ENCODE results near the gene SPSB2.
"Not testable (repeated sequence)": the region's sequence is repeated elsewhere in the genome, so short reads cannot be mapped to it uniquely, and the experiment has no call there.

SPSB2 gene

DNA sequence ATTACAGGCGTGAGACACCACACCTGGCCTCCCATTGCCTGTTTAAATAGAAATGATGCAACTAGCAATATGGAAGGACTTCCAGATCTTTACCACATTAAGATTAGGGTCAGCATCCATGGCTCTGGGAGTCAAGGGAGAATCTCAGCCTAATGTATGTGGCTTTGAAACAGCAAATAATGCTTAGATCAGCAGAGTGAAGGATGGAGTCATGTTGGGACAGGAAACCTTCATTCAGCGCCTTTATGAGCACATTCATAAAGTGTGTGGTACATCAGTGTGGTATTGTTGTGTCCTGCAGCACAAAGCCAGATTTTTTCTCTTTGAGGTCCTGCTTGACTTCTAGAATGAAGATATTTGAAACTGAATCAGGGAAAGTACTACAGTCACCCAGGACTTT is 15.3 kb upstream of the SPSB2 start:
- Histone ChIP-seq H3K4me2 (no peak overlapping the region), H3K9ac (no peak overlapping the region), H3K4me1 (peaks cover 20% of the 10 kb centered on the region), H3K36me3 (peaks cover 27% of the 10 kb centered on the region), H3K27me3 (no peaks in the 10 kb centered on the region), H3K9me3 (no peaks in the 10 kb centered on the region), H3K4me3 (no peak overlapping the region), H3K27ac (no peak overlapping the region), H4K20me1 (no peaks in the 10 kb centered on the region)
- no peak for TF ChIP-seq Cebpa-rat (IDR thresholded peaks at IDR 0.05)

DNA sequence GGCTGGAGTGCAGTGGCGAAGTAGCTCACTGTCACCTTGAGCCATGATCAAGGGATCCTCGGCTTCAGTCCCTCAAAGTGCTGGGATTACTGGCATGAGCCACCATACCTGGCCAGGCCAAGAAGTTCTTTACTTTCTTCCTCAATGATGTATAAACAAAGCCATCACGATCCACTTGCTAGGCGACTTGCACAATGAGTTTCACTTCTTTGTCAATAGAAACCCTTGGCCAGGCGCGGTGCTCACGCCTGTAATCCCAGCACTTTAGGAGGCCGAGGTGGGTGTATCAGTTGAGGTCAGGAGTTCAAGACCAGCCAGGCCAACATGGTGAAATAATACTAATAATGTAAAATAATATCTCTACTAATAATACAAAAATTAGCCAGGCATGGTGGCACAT is 14.4 kb upstream of the SPSB2 start:
- Histone ChIP-seq H3K9me3 (no peaks in the 10 kb centered on the region), H3K4me1 (peaks cover 20% of the 10 kb centered on the region), H4K20me1 (no peaks in the 10 kb centered on the region), H3K27me3 (no peaks in the 10 kb centered on the region), H3K4me3 (no peak overlapping the region), H3K9ac (no peak overlapping the region), H3K27ac (no peak overlapping the region), H3K4me2 (no peak overlapping the region), H3K36me3 (peaks cover 27% of the 10 kb centered on the region)
- TF ChIP-seq Cebpa-rat (IDR thresholded peaks at IDR 0.05): no peak

DNA sequence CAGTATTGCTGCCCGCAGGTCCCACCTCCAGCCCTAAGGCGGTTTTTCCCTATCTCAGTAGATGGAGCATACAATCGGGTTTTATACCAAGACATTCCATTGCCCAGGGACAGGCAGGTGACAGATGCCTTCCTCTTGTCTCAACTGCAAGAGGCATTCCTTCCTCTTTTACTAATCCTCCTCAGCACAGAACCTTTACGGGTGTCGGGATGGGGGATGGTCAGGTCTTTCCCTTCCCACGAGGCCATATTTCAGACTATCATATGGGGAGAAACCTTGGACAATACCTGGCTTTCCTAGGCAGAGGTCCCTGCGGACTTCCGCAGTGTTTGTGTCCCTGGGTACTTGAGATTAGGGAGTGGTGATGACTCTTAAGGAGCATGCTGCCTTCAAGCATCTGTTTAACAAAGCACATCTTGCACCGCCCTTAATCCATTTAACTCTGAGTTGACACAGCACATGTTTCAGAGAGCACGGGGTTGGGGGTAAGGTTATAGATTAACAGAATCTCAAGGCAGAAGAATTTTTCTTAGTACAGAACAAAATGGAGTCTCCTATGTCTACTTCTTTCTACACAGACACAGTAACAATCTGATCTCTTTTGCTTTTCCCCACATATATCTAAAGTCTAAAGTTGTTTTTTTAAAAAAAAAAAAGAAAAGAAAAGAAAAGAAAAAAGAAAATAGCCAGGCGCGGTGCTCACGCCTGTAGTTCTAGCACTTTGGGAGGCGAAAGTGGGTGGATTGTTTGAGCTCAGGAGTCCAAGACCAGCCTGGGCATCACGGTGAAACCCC is 13.3 kb upstream of the SPSB2 start:
- H3K9ac ChIP-seq, H3K27ac ChIP-seq, H3K4me3 ChIP-seq, H3K27me3 ChIP-seq, H3K9me3 ChIP-seq, H4K20me1 ChIP-seq, H3K4me2 ChIP-seq: not testable (repeated sequence)
- Histone ChIP-seq H3K36me3 (peaks cover 27% of the 10 kb centered on the region), H3K4me1 (peaks cover 11% of the 10 kb centered on the region)

DNA sequence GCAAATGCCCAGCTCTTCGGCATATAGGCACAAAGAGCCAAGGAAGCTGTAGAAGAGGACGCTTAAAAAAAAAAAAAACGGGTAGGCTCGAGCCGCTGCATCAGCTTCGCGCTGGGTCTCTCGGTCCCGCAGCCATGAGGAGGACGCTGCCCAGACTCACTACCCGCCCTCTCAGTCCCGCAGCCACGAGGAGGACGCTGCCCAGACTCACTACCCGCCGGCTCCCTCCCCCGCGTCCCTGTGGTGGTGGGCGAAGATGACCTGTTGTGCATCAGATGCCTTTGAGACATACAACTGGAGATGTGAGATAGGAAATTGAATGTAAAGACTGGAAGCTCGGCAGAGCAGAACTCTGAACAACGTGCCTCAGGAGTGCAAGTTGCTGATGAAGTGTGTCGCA is 11.4 kb upstream of the SPSB2 start:
- H3K4me3 ChIP-seq: no peak overlapping the region
- no peaks in the 10 kb centered on the region for H3K9me3 ChIP-seq
- H4K20me1 ChIP-seq: no peaks in the 10 kb centered on the region
- H3K27ac ChIP-seq: no peak overlapping the region
- H3K36me3 ChIP-seq: peaks cover 29% of the 10 kb centered on the region
- H3K4me2 ChIP-seq: no peak overlapping the region
- H3K27me3 ChIP-seq: no peaks in the 10 kb centered on the region
- no peak overlapping the region for H3K9ac ChIP-seq
- H3K4me1 ChIP-seq: no peaks in the 10 kb centered on the region
- no peak for TF ChIP-seq Cebpa-rat (IDR thresholded peaks at IDR 0.05)

DNA sequence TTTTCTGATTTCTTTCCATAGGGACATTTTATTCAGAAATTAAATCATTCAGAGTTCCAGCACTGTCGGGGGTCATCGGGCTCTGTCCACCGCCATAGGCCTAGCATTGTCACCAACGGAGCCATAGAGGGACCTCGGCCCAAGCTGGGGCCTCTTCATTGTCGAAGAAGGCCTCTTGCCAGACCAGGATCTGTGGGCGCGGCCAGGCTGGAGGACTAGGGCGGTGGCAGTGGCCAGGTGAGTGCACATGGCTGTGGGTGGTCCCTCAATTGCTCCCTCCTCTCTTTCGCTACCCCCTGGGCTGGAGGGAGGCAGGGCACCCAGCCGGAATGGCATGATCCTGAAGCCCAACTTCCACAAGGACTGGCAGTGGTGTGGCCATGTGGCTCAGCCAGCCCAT is 10.6 kb upstream of the SPSB2 start:
- H3K36me3 ChIP-seq: peaks cover 33% of the 10 kb centered on the region
- H3K4me1 ChIP-seq: no peaks in the 10 kb centered on the region
- no peaks in the 10 kb centered on the region for H3K27me3 ChIP-seq
- no peak overlapping the region for H3K4me2 ChIP-seq
- H3K9me3 ChIP-seq: no peaks in the 10 kb centered on the region
- H3K4me3 ChIP-seq: no peak overlapping the region
- TF ChIP-seq Cebpa-rat (IDR thresholded peaks at IDR 0.05): no peak
- no peaks in the 10 kb centered on the region for H4K20me1 ChIP-seq
- no peak overlapping the region for H3K9ac ChIP-seq
- no peak overlapping the region for H3K27ac ChIP-seq

DNA sequence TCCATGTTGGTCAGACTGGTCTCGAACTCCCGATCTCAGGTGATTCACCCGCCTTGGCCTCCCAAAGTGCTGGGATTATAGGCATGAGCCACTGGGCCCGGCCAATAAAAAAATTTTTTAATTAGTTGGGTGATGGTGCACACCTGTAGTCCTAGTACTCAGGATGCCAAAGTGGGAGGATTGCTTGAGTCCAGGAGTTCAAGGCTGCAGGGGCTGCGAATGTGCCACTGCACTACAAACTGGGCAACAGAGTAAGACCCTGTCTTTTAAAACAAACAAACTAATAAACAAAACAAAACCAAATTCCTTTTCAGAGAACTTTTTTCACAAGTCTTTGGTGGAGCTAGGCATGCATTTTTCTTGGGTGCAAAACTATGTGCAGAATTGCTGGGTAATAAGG is 10.1 kb upstream of the SPSB2 start:
- H3K4me2 ChIP-seq: no peak overlapping the region
- TF ChIP-seq Cebpa-rat (IDR thresholded peaks at IDR 0.05): no peak
- no peaks in the 10 kb centered on the region for H3K4me1 ChIP-seq
- H3K9me3 ChIP-seq: no peaks in the 10 kb centered on the region
- H3K27me3 ChIP-seq: no peaks in the 10 kb centered on the region
- H4K20me1 ChIP-seq: no peaks in the 10 kb centered on the region
- H3K4me3 ChIP-seq: no peak overlapping the region
- peaks cover 32% of the 10 kb centered on the region for H3K36me3 ChIP-seq
- no peak overlapping the region for H3K9ac ChIP-seq
- H3K27ac ChIP-seq: no peak overlapping the region

DNA sequence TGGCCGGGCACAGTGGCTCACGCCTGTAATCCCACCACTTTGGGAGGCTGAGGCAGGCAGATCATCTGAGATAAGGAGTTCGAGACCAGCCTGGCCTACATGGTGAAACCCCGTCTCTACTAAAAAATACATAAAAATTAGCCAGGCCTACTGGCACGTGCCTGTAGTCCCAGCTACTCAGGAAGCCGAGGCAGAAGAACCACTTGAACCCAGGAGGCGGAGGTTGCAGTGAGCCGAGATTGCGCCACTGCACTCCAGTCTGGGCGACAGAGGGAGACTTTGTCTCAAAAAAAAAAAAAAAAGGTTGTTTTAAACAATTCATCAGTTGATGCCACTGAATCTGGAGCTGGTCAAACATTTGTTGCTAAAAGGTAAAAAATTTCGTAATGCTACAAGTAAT is 6.7 kb upstream of the SPSB2 start:
- H3K9ac ChIP-seq, H3K4me1 ChIP-seq, H3K4me2 ChIP-seq, H4K20me1 ChIP-seq, H3K9me3 ChIP-seq, H3K27me3 ChIP-seq, H3K27ac ChIP-seq, H3K4me3 ChIP-seq: not testable (repeated sequence)
- H3K36me3 ChIP-seq: peaks cover 31% of the 10 kb centered on the region

DNA sequence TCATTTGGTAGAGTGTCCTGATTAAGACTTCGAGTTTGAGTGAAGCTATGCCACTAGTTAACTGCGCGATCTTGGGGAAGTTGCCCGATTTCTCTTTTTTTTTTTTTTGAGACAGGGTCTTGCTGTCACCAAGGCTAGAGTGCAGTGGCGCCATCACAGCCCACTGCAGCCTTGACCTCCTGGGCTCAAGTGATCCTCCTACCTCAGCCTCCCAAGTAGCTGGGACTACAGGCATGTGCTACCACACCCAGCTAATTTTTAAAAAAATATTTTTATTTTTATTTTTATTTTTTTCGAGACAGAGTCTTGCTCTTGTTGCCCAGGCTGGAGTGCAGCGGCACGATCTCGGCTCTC is 889 bp upstream of the SPSB2 start:
- peak overlapping the region; percentile 100 for H3K4me2 ChIP-seq
- H4K20me1 ChIP-seq: peaks cover 39% of the 10 kb centered on the region
- H3K36me3 ChIP-seq: peaks cover 39% of the 10 kb centered on the region
- not testable (repeated sequence) for H3K9me3 ChIP-seq, H3K27me3 ChIP-seq
- H3K4me3 ChIP-seq: peak overlapping the region; percentile 87
- H3K9ac ChIP-seq: peak overlapping the region; percentile 79
- peaks cover 45% of the 10 kb centered on the region for H3K4me1 ChIP-seq
- peak overlapping the region; percentile 77 for H3K27ac ChIP-seq

DNA sequence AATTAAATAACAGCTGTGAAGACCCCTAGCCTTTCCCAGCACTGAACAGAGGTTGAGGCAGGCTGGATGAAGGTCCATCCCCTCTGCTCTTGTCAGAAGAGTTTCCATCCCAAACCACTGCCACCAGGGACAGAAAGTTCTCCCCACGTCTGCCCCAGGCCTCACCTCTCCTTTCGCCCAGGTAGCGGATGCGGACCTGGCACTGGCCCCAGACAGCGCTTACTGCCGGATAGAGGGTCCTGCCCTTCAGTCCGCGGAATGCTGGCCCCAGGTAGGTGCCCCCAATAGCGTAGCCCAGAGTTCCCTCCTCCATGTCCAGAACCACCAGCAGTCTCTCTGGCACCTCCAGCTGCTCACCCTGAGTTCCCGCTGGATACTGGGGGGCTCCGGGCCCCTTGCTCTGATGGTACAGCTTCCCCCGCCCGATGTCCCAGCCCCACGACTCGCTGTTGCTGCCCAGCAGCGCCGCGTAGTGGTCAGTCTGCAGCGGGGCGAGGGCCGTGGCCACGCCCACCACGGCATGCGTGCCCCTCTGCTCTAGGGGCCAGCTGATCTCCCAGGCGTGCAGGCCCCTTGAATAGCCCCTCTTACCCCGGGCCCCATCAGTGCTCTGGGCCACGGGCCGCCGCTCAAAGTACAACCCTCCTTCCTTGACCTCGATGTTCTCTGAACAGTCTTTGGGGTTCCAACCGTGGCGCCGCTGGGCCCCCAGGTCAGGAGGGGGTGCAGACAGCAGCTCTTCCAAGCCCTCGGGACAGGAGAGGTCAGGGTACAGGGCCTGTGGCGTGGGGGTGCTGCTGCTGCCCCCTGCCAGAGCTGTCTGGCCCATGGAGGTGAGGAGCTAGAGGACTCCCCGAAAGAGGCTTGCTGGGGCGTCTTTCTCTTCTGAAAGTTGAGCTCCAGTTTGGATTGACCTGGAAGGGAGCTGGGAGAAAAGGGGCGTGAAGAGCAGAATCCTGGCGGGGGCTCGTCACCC is 742 bp downstream of the SPSB2 start:
- Histone ChIP-seq H3K36me3 (peaks cover 39% of the 10 kb centered on the region), H3K4me3 (peak overlapping the region; percentile 87), H3K27ac (peak overlapping the region; percentile 86), H3K4me2 (peak overlapping the region; percentile 100), H3K9ac (peak overlapping the region; percentile 88), H3K9me3 (no peaks in the 10 kb centered on the region), H3K27me3 (no peaks in the 10 kb centered on the region), H4K20me1 (peaks cover 51% of the 10 kb centered on the region), H3K4me1 (peaks cover 53% of the 10 kb centered on the region)
- TF ChIP-seq Cebpa-rat (IDR thresholded peaks at IDR 0.05): no peak

Measured in BLaER1 (cell line).